GM19468 (cell line): Measurements from ENCODE around the gene SPATA22.
"Not testable (repeated sequence)": the region's sequence is repeated elsewhere in the genome, so short reads cannot be mapped to it uniquely, and the experiment has no call there.

Experiments
- ATAC-seq: cut with Tn5 transposase; IDR thresholded peaks from one replicate; pipeline ENCODE4 v1.9.1; 2021; ENCODE audit warnings: mild to moderate bottlenecking, moderate library complexity, moderate number of reproducible peaks; ENCODE audit not compliant: unreplicated experiment; ENCODE audit errors: extremely low read depth

The SPATA22 gene

DNA sequence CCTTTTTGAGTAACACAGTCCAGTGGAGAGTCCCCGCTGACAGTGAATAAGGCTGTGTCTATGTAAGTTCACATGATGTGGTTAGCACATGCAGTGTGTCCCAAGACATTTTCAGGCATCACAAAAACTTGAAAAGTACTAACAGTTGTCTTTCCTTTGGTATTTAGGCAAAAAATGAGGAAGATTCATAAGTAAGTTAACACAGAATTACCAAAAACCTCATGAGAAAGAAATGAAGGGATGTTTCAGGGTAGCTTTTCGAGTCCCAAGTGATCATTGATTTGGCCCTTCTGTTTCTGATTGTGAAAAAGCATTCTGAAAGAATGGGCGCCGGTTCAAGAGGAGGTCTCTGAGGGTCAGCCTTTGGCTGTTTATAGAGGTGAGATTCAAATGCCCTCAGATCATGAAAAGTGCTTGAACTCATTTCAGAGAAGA is 3.6 kb upstream of the SPATA22 start:
- no peak for ATAC-seq

DNA sequence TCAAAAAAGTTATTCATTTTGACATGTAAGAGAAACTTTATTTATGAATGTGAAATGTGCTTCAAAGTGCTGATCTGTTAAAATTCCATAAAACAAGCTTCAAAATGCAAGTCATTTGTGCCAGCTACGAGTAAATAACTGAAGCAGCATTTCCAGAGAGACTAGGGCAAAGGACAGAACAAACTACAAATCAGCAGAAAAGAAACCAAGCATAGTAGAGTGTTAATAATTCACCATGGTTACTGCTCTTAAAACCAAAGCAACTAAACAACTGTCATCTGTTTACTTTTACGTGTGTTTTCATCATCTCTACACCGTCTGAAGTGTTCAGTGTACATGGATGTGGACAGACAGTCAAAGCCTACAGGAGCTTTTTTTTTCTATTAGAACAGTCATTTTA is 2.6 kb upstream of the SPATA22 start:
- no peak for ATAC-seq

DNA sequence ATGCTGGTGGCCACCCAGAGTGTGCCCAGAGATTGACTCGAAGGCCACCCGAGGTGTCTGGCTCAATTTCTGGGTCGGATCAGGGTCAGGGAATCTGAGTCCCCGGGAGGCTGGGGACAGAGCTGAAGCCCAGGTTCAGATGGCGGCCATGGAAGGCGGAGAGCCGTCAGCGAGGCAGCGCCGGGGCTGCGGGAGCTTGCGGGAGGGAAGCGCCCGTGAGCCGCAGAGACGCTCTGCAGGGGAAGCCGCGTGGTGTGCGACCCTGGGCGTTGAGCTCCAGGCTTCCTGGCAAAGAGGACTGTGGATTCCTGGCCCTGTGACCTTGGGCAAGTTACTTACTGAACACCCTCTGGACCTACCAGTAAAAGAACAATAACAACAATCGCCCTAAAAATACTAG is 518 bp upstream of the SPATA22 start:
- ATAC-seq = no peak

DNA sequence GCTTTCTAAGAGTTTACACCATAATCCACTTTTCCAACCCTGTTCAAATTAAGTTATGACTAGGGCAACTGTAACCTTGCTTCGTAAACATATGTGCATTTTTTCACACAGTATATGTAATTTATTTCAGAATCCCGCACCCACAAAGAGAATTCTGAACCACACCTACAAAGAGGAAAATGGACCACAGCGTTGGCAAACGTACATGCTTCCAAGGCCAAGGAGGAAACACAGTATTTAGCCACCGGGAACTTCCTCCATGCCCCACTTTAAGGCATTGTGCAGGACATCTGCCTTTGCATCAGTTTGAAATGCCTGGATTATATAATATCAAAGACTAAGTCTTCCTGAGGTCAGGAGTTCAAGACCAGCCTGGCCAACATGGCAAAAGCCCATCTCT is 2.1 kb downstream of the SPATA22 start:
- ATAC-seq = no peak

DNA sequence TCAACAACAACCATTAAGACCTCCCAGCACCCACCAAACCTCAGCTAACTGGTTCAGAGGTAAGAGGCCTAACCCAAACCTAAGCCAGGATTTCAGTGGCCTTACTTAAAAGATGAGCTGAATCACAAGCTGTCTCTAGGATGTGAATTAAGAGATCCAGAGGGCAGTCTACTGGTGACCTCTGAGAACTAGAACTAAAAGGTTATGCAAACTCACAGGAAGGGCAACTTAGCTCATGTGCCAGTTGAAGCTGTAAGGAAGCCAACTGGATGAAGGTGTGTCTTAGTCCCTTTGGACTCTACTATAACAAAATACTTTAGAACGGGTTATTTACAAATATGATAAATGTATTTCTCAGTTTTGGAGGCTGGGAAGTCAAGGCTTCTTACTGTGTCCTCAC is 5.3 kb downstream of the SPATA22 start:
- ATAC-seq = not testable (repeated sequence)

DNA sequence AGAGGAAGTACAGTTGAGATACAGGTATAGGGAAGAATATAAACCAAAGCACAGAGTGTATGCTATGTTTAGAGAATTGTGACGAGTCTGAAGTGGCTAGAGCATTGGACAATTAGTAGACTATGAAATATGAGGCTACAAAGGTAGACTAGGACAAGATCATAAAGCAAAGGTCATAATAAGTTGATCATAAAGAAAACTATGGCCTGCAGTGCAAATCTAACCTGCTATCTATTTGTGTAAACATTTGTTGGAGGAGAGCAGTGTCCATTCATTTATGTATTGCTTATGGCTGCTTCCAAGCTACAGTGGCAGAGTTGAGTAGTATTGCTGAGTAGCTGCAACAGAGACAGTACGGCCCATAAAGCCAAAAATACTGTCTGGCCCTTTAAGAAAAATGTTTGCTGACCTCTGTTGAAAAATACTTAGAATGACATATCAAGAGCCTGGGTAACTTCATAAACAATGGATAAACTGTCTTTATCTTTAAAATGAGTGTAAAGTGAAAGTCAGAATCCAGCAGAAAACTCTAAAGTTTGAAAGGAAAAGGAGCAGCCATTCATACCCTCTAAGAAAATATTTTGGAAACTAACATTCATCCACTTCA is 23.5 kb downstream of the SPATA22 start:
- ATAC-seq = no peak

DNA sequence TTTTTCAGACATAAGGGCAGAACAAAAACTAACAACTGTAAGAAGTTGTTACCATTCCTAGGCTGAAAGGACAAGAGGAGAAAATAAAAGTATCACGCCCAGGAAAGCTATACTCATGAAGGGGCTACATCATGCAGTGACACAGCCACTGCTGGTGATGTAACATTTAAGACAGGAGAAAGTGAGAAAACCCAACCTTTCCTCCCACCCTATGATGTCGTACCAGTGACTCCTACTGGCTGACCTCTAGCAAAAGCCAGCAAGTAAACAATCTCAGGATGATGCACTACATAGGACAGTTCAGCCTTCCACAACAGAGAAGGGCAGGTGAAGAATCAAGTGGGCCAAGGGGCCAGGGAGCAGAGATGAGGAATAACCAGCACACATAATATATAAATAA is 24.0 kb downstream of the SPATA22 start:
- ATAC-seq = no peak

DNA sequence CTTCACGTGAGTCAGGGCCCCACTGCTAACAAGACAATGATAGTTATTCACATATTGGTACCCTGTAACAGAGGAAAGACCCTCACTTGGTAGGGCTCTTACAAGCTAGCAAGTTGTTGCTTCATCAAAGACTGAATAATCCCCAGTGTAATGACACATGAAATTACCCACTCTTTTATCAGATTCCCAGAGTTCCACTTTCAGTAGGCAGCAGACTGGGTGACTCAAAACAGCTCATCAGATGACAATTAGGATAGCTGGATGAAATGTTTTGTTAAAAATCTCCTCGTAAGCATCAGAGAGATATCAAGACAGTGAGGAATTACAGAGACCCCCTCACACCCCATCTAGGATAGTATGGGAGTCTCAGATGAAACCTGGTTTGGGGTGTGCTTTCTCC is 31.2 kb downstream of the SPATA22 start:
- no peak for ATAC-seq

DNA sequence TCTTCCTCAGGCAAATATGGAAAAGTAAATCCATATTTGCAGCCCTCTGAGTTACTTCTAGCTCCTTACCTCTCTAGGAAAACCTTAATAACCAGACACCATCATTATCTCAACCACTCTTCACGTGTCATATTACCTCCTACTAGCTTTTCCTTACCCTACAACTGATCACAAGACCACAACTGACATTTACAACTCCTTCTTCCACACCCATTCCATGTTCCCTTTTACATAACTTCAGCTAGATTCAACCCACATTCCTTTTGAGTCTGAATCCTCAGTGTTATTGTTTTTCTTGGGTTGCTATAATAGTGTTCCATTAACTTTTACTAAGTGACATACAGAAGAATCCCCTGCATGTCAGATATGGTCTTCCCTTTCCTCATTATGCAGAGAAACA is 33.3 kb downstream of the SPATA22 start:
- ATAC-seq = no peak

DNA sequence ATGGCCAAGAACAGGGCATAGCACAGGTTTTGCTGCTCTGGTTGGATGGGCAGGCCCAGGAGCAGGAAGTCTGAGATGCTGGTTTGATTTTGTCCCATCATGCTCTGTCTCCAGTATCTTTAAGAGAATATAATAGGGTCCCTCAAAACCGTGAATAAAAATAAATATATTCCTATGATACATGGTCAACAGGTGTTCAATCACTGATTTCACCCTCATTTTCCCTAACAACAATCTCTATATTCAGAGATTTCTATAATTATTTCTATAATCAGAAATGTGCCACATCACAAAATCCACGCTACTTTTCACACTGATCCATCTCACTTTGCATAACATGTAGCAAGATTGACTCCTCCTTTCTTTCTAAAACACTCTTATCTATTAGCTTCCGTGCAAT is 37.9 kb downstream of the SPATA22 start, which contains the start of gene OR1E2:
OR1E2 (minus strand) TSS at position 101 of the 400 bp plus-strand sequence; CDS start at position 101, 0 bp downstream.
- no peak for ATAC-seq

DNA sequence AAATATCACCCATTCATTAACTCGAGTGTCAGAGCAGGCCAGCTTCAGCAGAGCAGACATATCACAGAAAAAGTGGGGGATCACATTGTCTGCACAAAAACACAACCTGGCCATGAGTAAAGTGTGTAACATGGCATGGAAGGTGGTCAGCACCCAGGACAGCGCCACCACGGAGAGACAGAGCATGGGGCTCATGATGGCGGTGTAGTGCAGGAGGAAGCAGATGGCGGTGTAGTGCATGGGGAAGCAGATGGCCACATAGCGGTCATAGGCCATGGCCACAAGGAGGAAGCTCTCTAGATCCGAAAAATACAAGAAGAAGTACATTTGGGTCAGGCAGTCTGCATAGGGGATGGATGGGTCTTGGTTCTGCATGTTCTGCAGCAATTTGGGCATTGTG is 38.4 kb downstream of the SPATA22 start:
- ATAC-seq = not testable (repeated sequence)

DNA sequence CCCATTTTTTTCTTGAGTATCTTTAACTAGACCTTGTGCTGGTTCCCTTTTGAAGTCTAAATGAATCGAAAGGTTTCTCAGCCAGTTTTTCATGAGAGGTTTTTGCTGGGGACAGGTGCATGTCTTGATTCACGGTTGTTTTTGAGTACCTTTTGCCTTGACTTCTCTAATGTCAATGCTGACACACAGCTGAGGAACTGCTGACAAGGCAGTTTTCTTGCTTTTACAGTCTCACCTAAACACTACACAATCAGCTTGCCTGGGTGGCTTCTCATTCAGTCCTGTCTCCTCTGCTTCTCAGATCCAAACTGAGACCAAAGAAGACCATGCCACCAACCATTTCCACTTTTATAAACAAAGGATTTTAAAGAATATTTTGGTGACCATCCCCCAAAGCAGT is 53.4 kb downstream of the SPATA22 start:
- no peak for ATAC-seq

DNA sequence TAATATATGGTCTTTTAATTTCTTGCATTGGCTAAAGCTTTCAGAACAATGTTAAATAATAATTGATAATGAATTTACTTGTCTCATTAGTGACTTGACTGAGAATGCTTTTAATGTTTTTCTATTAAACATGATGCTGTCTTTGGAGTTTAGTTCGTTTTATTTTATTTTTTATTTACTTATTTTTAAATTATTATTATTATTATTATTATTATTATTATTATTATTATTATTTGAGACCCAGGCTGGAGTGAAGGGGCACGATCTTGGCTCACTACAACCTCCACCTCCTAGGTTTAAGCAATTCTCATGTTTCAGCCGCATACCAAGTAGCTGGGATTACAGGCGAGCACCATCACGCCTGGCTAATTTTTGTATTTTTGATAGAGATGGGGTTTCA is 56.0 kb downstream of the SPATA22 start:
- no peak for ATAC-seq

DNA sequence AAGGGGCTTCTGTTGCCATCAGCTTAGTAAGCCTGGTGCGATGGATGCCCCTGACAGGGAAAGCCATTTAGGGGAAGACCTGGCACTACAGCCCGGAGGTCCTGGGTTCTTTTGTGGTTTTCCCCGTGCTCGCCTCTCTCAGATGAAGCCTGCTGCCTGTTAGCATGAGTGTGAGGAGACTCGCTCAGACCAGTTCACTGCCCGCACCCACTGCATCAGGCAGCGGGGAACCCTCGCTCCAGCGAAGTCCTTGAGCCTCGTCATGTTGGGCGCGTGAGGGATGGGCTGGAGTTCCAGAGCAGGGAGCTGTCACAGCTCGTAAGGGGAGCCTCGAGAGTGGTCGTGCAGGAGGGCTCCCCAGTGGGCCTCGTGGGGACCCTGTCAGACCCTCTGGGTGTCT is 59.4 kb downstream of the SPATA22 start:
- ATAC-seq = not testable (repeated sequence)

DNA sequence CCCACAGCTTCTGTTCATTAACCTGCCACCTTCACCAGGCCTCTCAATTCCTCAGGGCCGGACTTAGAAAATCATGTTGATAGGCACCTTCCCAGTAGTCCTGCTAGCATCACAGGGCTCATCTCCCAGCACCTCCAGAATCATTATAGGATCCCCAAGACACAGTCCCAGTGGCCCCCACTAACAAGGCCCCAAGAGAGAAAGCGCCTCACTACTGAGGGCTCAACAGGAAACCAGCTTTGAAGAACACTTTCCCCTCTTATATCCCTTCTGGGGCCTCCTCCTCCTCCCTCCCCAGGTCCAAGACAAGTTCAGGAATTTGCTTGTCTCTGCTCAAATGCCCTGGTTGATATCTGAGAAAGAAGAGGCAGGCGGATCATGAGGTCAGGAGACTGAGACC is 60.5 kb downstream of the SPATA22 start, which contains the start of gene OR3A3:
OR3A3 (plus strand) TSS at position 301 of the 400 bp plus-strand sequence.
- ATAC-seq = no peak

DNA sequence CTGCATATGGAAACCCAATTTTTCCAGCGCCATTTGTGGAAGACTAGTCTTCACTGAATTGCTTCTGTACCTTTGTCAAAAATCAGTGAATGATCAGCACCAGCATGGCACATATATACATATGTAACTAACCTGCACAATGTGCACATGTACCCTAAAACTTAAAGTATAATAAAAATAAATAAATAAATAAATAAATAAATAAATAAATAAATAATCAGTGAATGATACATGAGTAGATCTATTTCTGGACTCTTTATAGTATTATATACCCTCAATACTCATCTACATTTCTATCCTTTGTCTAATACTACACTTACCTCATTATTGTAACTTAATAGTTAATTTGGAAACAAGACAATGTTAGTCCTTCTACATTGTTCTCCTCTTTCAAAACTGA is 67.8 kb downstream of the SPATA22 start:
- ATAC-seq = not testable (repeated sequence)

DNA sequence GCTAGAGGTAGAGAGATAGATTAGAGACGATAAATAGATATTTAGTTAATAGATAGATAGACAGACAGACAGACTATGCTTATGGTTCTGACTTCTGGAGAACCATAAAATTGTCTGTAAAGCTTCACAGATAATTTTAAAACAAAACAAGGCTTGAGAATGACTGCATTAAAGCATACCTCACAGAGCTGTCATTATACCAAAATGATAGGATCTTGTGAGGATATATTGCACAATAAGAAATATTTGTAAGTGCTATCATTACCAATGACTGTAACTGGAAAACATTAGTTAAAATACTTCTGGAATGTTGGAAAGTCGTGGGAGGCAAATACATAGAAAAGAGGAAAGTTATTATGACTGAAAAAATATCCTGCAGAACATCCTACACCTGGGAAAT is 69.8 kb downstream of the SPATA22 start:
- no peak for ATAC-seq

DNA sequence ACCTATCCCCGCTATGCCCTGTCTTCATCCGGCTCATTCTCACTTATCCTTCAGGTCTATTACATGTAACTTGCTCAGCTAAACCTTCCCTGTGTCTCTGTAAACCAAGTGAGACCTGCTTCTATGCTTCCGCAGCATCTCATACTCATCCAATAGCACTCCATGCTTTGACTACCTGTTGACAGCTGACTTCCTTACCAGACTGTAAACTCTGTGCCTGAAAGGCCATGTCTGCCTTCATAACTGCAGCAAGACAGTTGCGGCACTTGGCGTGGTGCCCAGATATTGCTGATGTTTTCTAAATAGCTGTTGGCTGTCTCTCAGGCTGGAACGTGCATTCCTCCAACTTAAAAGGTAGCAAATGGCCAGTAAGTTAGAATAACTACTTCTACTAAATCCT is 71.6 kb downstream of the SPATA22 start:
- ATAC-seq = no peak

DNA sequence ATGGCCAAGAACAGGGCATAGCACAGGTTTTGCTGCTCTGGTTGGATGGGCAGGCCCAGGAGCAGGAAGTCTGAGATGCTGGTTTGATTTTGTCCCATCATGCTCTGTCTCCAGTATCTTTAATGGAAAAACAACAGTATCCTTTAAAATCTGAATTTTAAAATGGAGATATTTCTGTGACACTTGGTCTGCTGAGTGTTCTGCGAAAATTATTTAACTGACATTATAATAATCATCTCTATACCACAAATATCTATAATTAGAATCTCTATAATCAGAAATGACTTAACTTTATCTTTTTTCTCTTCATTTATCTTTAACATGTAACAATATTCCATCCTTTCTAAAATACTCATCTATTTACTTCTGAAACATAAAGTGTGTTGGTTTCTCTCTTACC is 73.3 kb downstream of the SPATA22 start, which contains the start of gene OR1E1:
OR1E1 (minus strand) TSS at position 101 of the 400 bp plus-strand sequence; CDS start at position 101, 0 bp downstream.
- no peak for ATAC-seq

DNA sequence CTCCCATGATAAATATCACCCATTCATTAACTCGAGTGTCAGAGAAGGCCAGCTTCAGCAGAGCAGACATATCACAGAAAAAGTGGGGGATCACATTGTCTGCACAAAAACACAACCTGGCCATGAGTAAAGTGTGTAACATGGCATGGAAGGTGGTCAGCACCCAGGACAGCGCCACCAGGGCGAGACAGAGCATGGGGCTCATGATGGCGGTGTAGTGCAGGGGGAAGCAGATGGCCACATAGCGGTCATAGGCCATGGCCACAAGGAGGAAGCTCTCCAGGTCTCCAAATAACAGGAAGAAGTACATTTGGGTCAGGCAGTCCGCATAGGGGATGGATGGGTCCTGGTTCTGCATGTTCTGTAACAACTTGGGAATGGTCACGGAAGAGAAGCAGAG is 73.8 kb downstream of the SPATA22 start:
- not testable (repeated sequence) for ATAC-seq
